NCI-H460 (cell line): ENCODE data around the gene DNAJA4. TPM values are rescaled to one million over a fixed set of nuclear protein-coding genes. Genes with fewer than 3 reads are reported as not detected.

Experiments used
- DNase-seq: peaks from one replicate; pipeline ENCODE4 v3.0.0-alpha.2; 2016; ENCODE audit warnings: low read depth; ENCODE audit errors: extremely low read depth
- polyA plus RNA-seq: library from polyadenylated mRNA; depleted of rRNA; stranded (reverse); fragments of >200 nt; gene quantifications from 2 replicates; pipeline ENCODE4 v1.2.3, GENCODE V29; 2014; cell fraction: nucleus; rRNA removed
- total RNA-seq: library from RNA; depleted of rRNA; stranded (reverse); fragments of >200 nt; shearing (Covaris generic); gene quantifications from 2 replicates; pipeline ENCODE4 v1.2.3, GENCODE V29; 2014; rRNA removed

DNAJA4 gene
- 0.12 TPM in 1 of 2 replicates, not detected in the other for total RNA-seq
- 0.46 TPM in 1 of 2 replicates, not detected in the other for polyA plus RNA-seq

GRCh38 chr15:78264304-78265136, at the start of gene DNAJA4:
Gene DNAJA4, plus strand, starts transcription at chr15:78264562. Its CDS starts 202 bp downstream, at chr15:78264764.
- DNase-seq, result no peak

GRCh38 chr15:78216276-78217104, 47.9 kb upstream of the DNAJA4 start:
- no peak for DNase-seq

- DNase-seq, result no peak
Measured at GRCh38 chr15:78220713-78221112, 43.6 kb upstream of the DNAJA4 start.

- DNase-seq, result no peak
Measured at GRCh38 chr15:78222745-78223395, 41.5 kb upstream of the DNAJA4 start.

GRCh38 chr15:78223396-78224022, 40.9 kb upstream of the DNAJA4 start:
- no peak for DNase-seq

GRCh38 chr15:78224023-78224411, 40.3 kb upstream of the DNAJA4 start:
- DNase-seq, result no peak

GRCh38 chr15:78225783-78226541, 38.4 kb upstream of the DNAJA4 start:
- no peak for DNase-seq

GRCh38 chr15:78228356-78228996, 35.9 kb upstream of the DNAJA4 start:
- DNase-seq, result no peak

GRCh38 chr15:78229431-78230406, 34.6 kb upstream of the DNAJA4 start:
- DNase-seq, result no peak

- DNase-seq, result no peak
Measured at GRCh38 chr15:78232951-78233350, 31.4 kb upstream of the DNAJA4 start.

GRCh38 chr15:78233496-78233895, 30.9 kb upstream of the DNAJA4 start:
- no peak for DNase-seq

- DNase-seq, result no peak
Measured at GRCh38 chr15:78234515-78235040, 29.8 kb upstream of the DNAJA4 start, which contains the start of gene ACSBG1. Gene ACSBG1, minus strand, starts transcription at chr15:78234565. Its CDS starts 64 bp downstream, at chr15:78234501.

GRCh38 chr15:78236491-78236890, 27.9 kb upstream of the DNAJA4 start:
- DNase-seq, result no peak

GRCh38 chr15:78237146-78237545, 27.2 kb upstream of the DNAJA4 start:
- no peak for DNase-seq

- DNase-seq, result no peak
Measured at GRCh38 chr15:78239811-78240210, 24.6 kb upstream of the DNAJA4 start.

GRCh38 chr15:78241017-78241416, 23.3 kb upstream of the DNAJA4 start:
- DNase-seq, result peak; percentile 55

- DNase-seq, result no peak
Measured at GRCh38 chr15:78242128-78242527, 22.2 kb upstream of the DNAJA4 start.

- DNase-seq, result no peak
Measured at GRCh38 chr15:78243058-78243457, 21.3 kb upstream of the DNAJA4 start.
